ENCODE results near the gene AGAP6. TPM values are rescaled to one million over a fixed set of nuclear protein-coding genes. Genes with fewer than 3 reads are reported as not detected.
"Not testable (repeated sequence)": the region's sequence is repeated elsewhere in the genome, so short reads cannot be mapped to it uniquely, and the experiment has no call there.

Gene AGAP6
- polyA plus RNA-seq, 1 experiment, result 10.5 TPM

GRCh38 chr10:49977756-49978155 lies 10.4 kb upstream of the AGAP6 start:
- DNase-seq (ENCODE audit: low read depth); H3K4me3 ChIP-seq (ENCODE audit: low read depth, low read length); POLR2A ChIA-PET; CTCF ChIA-PET; H3K36me3 ChIP-seq (ENCODE audit: control insufficient read depth, insufficient read depth, low read length); H3K27me3 ChIP-seq (ENCODE audit: control insufficient read depth, insufficient read depth, low read length): not testable (repeated sequence)

GRCh38 chr10:49987207-49987606 lies 999 bp upstream of the AGAP6 start:
- H3K4me3 ChIP-seq (ENCODE audit: low read depth, low read length); H3K27me3 ChIP-seq (ENCODE audit: control insufficient read depth, insufficient read depth, low read length); DNase-seq (ENCODE audit: low read depth); CTCF ChIA-PET; POLR2A ChIA-PET; H3K36me3 ChIP-seq (ENCODE audit: control insufficient read depth, insufficient read depth, low read length): not testable (repeated sequence)

DNA sequence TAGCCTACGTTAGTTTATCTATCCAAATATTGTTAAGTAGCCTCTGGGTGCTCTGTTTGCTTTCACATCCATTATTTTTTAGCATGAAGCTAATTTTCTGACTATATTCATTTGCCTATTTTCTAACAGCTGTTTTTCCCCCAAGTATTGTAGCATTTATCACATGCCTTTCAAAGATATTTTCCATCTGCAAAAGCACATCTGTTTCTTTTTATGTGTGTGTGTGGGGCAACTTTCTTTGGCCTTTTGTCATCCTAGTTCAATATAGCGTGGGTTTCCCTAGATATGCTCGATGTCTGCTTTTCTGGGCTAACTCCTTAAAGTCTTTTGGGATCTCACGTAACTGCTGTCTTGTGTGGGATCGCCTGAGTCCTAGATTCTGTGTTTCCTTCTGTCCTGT lies 7.1 kb downstream of the AGAP6 start:
- H3K36me3 ChIP-seq (ENCODE audit: control insufficient read depth, insufficient read depth, low read length); H3K4me3 ChIP-seq (ENCODE audit: low read depth, low read length); POLR2A ChIA-PET; DNase-seq (ENCODE audit: low read depth); CTCF ChIA-PET; H3K27me3 ChIP-seq (ENCODE audit: control insufficient read depth, insufficient read depth, low read length): not testable (repeated sequence)

GRCh38 chr10:50014024-50014423 lies 25.8 kb downstream of the AGAP6 start:
- CTCF ChIA-PET; H3K36me3 ChIP-seq (ENCODE audit: control insufficient read depth, insufficient read depth, low read length); H3K4me3 ChIP-seq (ENCODE audit: low read depth, low read length); H3K27me3 ChIP-seq (ENCODE audit: control insufficient read depth, insufficient read depth, low read length); POLR2A ChIA-PET; DNase-seq (ENCODE audit: low read depth): not testable (repeated sequence)

GRCh38 chr10:50015596-50016220 lies 27.5 kb downstream of the AGAP6 start:
- POLR2A ChIA-PET; H3K36me3 ChIP-seq (ENCODE audit: control insufficient read depth, insufficient read depth, low read length); DNase-seq (ENCODE audit: low read depth); H3K4me3 ChIP-seq (ENCODE audit: low read depth, low read length); H3K27me3 ChIP-seq (ENCODE audit: control insufficient read depth, insufficient read depth, low read length); CTCF ChIA-PET: not testable (repeated sequence)

- POLR2A ChIA-PET; CTCF ChIA-PET; H3K36me3 ChIP-seq (ENCODE audit: control insufficient read depth, insufficient read depth, low read length); H3K4me3 ChIP-seq (ENCODE audit: low read depth, low read length); DNase-seq (ENCODE audit: low read depth); H3K27me3 ChIP-seq (ENCODE audit: control insufficient read depth, insufficient read depth, low read length): not testable (repeated sequence)
These were observed 28.7 kb downstream of the AGAP6 start for GRCh38 chr10:50016926-50017325.

DNA sequence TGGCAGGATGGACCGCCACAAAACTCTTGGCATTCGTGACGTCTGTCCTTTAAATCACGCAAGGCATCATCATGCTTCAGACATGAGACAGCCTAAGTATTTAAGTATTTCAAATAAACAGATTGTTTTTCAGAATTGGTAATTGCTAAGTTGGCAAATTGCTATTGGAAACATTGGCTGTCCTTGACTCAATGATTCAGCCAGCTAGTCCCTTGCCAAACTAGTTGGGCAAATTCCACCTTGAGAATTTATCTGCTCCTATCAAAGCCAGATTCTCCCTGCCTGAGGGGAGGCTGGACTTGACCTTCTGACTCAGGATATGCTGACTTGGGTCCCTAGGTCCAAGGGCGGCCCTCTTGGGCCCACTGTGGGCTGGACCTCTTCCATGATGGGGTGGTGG lies 29.4 kb downstream of the AGAP6 start:
- POLR2A ChIA-PET; H3K4me3 ChIP-seq (ENCODE audit: low read depth, low read length); H3K36me3 ChIP-seq (ENCODE audit: control insufficient read depth, insufficient read depth, low read length); DNase-seq (ENCODE audit: low read depth); H3K27me3 ChIP-seq (ENCODE audit: control insufficient read depth, insufficient read depth, low read length); CTCF ChIA-PET: not testable (repeated sequence)

- DNase-seq (ENCODE audit: low read depth); H3K4me3 ChIP-seq (ENCODE audit: low read depth, low read length); H3K36me3 ChIP-seq (ENCODE audit: control insufficient read depth, insufficient read depth, low read length); CTCF ChIA-PET; POLR2A ChIA-PET; H3K27me3 ChIP-seq (ENCODE audit: control insufficient read depth, insufficient read depth, low read length): not testable (repeated sequence)
These were observed 31.1 kb downstream of the AGAP6 start for GRCh38 chr10:50019279-50019678.

DNA sequence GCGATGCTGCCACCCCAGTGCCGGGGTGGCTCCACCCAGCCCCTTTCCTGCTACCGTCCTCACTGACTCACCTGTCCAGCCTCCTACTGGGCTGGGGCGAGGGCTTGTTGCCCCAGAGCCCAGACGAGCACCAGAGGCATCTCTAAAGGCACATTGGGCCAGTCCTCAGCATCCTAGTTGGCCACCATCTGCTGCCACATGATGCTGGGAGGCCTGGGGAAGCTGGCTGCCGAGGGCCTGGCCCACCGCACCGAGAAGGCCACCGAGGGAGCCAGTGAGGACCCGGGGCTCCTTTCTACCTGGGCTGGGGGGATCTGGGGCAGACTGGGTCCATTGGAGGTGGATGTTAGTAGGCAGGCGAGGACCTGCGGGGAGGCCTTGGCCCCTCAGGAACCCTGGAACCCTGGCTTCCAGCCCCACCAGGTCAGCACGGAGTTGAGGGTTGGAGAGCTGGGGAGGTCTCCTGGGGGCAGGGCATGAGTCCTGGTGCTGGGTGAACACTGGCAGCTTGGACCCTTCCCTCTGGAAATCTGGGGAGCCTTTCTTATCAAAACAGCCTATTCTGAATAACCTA lies 32.3 kb downstream of the AGAP6 start:
- CTCF ChIA-PET; DNase-seq (ENCODE audit: low read depth); POLR2A ChIA-PET; H3K4me3 ChIP-seq (ENCODE audit: low read depth, low read length); H3K27me3 ChIP-seq (ENCODE audit: control insufficient read depth, insufficient read depth, low read length); H3K36me3 ChIP-seq (ENCODE audit: control insufficient read depth, insufficient read depth, low read length): not testable (repeated sequence)

DNA sequence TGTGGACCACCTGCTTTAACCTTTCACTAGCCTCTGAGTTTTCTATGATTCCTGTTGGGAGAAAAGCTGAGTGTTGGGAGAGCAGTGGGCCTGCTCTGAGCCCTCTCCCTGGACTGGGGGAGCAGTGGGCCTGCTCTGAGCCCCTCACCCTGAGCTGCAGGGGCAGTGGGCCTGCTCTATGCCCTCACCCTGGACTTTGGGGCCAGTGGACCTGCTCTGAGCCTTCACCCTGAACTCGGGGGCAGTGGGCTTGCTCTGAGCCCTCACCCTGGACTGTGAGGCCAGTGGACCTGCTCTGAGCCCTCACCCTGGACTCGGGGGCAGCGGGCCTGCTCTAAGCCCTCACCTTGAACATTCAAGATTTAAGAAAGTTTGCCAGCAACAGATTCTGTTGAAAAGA lies 33.4 kb downstream of the AGAP6 start:
- no peak overlapping the region for H3K4me3 ChIP-seq (ENCODE audit: low read depth, low read length)
- no peak for DNase-seq (ENCODE audit: low read depth)
- TF ChIP-seq, protein P1, sequence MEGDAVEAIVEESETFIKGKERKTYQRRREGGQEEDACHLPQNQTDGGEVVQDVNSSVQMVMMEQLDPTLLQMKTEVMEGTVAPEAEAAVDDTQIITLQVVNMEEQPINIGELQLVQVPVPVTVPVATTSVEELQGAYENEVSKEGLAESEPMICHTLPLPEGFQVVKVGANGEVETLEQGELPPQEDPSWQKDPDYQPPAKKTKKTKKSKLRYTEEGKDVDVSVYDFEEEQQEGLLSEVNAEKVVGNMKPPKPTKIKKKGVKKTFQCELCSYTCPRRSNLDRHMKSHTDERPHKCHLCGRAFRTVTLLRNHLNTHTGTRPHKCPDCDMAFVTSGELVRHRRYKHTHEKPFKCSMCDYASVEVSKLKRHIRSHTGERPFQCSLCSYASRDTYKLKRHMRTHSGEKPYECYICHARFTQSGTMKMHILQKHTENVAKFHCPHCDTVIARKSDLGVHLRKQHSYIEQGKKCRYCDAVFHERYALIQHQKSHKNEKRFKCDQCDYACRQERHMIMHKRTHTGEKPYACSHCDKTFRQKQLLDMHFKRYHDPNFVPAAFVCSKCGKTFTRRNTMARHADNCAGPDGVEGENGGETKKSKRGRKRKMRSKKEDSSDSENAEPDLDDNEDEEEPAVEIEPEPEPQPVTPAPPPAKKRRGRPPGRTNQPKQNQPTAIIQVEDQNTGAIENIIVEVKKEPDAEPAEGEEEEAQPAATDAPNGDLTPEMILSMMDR (IDR thresholded peaks at IDR 0.05; ENCODE audit: insufficient read depth, low read depth, low read length), result no peak
- peaks cover 6% of the 10 kb centered on the region for H3K27me3 ChIP-seq (ENCODE audit: control insufficient read depth, insufficient read depth, low read length)
- CTCF ChIA-PET, result no interaction called here
- no peaks in the 10 kb centered on the region for H3K36me3 ChIP-seq (ENCODE audit: control insufficient read depth, insufficient read depth, low read length)
- POLR2A ChIA-PET, result no interaction called here

- H3K36me3 ChIP-seq (ENCODE audit: control insufficient read depth, insufficient read depth, low read length); H3K4me3 ChIP-seq (ENCODE audit: low read depth, low read length); DNase-seq (ENCODE audit: low read depth); POLR2A ChIA-PET; CTCF ChIA-PET; H3K27me3 ChIP-seq (ENCODE audit: control insufficient read depth, insufficient read depth, low read length): not testable (repeated sequence)
These were observed 36.6 kb downstream of the AGAP6 start for GRCh38 chr10:50024716-50025383.
